A673 (cell line): Measurements from ENCODE around the gene VTI1A. TPM values are rescaled to one million over a fixed set of nuclear protein-coding genes. Genes with fewer than 3 reads are reported as not detected.

ENCODE experiments used
- BruUV-seq: library from RNA; stranded (reverse); fragments of 400-500 nt; replicated peaks from 2 replicates; lab custom pipeline; 2021; lab: Mats Ljungman, UMichigan
- CTCF ChIA-PET: fragments of 300-600 bp; sonication (Branson Sonifier 250); formaldehyde crosslinking; loops from one replicate; lab custom pipeline; 2022; ENCODE audit warnings: antibody characterized with exemption; lab: Charles Lee
- POLR2A ChIA-PET: fragments of 300-600 bp; sonication (Branson Sonifier 250); formaldehyde crosslinking; loops from one replicate; lab custom pipeline; 2022; ENCODE audit warnings: antibody characterized with exemption; ENCODE audit not compliant: low non-redundant PET; lab: Charles Lee
- DNase-seq: peaks from one replicate; pipeline ENCODE4 v3.0.0-alpha.2; 2015; ENCODE audit warnings: low spot score
- H3K27ac ChIP-seq: fragments of 200-600 bp; sonication (generic); 2 replicates; pipeline ENCODE4 v1.5.1; 2016; ENCODE audit warnings: mixed run types, low read depth, mild to moderate bottlenecking, mixed read lengths, antibody characterized with exemption, low read length; ENCODE audit not compliant: poor library complexity, severe bottlenecking
- H3K27me3 ChIP-seq: fragments of 200-600 bp; sonication (generic); replicated peaks from 2 replicates; pipeline ENCODE4 v1.6.1; 2017; ENCODE audit warnings: mixed run types, low read depth, mild to moderate bottlenecking, mixed read lengths, antibody characterized with exemption, low read length; ENCODE audit not compliant: insufficient read depth, poor library complexity
- H3K36me3 ChIP-seq: fragments of 200-600 bp; sonication (generic); 2 replicates; pipeline ENCODE4 v1.6.1; 2016; ENCODE audit warnings: mixed run types, mild to moderate bottlenecking, mixed read lengths, antibody characterized with exemption, low read length; ENCODE audit not compliant: insufficient read depth, poor library complexity, severe bottlenecking
- H3K4me1 ChIP-seq: fragments of 200-600 bp; sonication (generic); 2 replicates; pipeline ENCODE4 v1.6.1; 2017; ENCODE audit warnings: mixed run types, mild to moderate bottlenecking, mixed read lengths, antibody characterized with exemption, low read length; ENCODE audit not compliant: insufficient read depth, poor library complexity, severe bottlenecking
- H3K4me3 ChIP-seq: fragments of 200-600 bp; sonication (generic); 2 replicates; pipeline ENCODE4 v1.5.1; 2016; ENCODE audit warnings: low read depth, mixed run types, mild to moderate bottlenecking, mixed read lengths, low read length; ENCODE audit not compliant: poor library complexity, severe bottlenecking
- H3K9me3 ChIP-seq: fragments of 200-600 bp; sonication (generic); 2 replicates; pipeline ENCODE4 v1.6.1; 2016; ENCODE audit warnings: mixed run types, low read depth, mild to moderate bottlenecking, mixed read lengths, antibody characterized with exemption, low read length; ENCODE audit not compliant: poor library complexity, severe bottlenecking
- EZH2 ChIP-seq: fragments of 200-600 bp; sonication (generic); IDR thresholded peaks from 2 replicates; pipeline ENCODE4 v1.6.1; 2017; ENCODE audit warnings: borderline replicate concordance, low read depth, mild to moderate bottlenecking, mixed read lengths, antibody characterized with exemption, low read length; ENCODE audit not compliant: poor library complexity, severe bottlenecking
- intact Hi-C: fragments of 100-400 bp; cut with micrococcal nuclease; formaldehyde crosslinking; loops from one replicate; pipeline ENCODE4 v1.10.0; 2022; ENCODE audit not compliant: unreplicated experiment
- total RNA-seq: library from RNA; stranded (reverse); gene quantifications from 2 replicates; pipeline ENCODE4 v1.2.3, GENCODE V29; 2021
- TF ChIP-seq, protein P1 (sequence below): fragments of 300-800, 200-600 bp; sonication (generic); conservative IDR thresholded peaks from 2 replicates; pipeline ENCODE4 v1.5.1; 2017; ENCODE audit warnings: low read depth, mild to moderate bottlenecking, antibody characterized with exemption, low read length, moderate library complexity, mixed read lengths

VTI1A gene
- total RNA-seq, 1 experiment from 2014 or later: 38.7 TPM

DNA sequence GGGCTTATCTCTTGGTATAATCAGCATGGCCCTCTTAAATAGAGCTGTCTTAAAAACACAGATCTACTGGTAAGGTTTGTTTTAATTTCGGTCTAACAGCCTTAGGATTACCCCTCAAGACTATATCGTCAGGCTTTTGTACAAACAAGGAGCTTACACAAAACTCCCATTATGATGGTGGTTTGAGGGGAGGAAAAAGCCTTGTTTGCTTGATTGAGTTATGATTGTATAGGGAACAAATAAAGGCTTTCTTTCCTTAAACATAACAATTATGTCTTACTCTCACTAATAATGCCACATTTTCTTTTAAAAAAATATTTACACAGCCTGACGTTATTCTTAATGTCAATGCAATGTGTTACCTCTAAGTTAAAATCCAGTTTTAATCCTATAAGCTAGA is 314.2 kb downstream of the VTI1A start:
- no peak for TF ChIP-seq EZH2
- TF ChIP-seq, protein P1, sequence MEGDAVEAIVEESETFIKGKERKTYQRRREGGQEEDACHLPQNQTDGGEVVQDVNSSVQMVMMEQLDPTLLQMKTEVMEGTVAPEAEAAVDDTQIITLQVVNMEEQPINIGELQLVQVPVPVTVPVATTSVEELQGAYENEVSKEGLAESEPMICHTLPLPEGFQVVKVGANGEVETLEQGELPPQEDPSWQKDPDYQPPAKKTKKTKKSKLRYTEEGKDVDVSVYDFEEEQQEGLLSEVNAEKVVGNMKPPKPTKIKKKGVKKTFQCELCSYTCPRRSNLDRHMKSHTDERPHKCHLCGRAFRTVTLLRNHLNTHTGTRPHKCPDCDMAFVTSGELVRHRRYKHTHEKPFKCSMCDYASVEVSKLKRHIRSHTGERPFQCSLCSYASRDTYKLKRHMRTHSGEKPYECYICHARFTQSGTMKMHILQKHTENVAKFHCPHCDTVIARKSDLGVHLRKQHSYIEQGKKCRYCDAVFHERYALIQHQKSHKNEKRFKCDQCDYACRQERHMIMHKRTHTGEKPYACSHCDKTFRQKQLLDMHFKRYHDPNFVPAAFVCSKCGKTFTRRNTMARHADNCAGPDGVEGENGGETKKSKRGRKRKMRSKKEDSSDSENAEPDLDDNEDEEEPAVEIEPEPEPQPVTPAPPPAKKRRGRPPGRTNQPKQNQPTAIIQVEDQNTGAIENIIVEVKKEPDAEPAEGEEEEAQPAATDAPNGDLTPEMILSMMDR: no peak
- CTCF ChIA-PET: no interaction called here
- no peaks in the 10 kb centered on the region for H3K4me1 ChIP-seq
- no TSS peak for BruUV-seq
- H3K27me3 ChIP-seq: no peaks in the 10 kb centered on the region
- no peak overlapping the region for H3K27ac ChIP-seq
- POLR2A ChIA-PET: no interaction called here
- H3K9me3 ChIP-seq: no peaks in the 10 kb centered on the region
- no peak for DNase-seq
- H3K4me3 ChIP-seq: no peak overlapping the region
- intact Hi-C loops: no loop called here
- H3K36me3 ChIP-seq: no peaks in the 10 kb centered on the region

DNA sequence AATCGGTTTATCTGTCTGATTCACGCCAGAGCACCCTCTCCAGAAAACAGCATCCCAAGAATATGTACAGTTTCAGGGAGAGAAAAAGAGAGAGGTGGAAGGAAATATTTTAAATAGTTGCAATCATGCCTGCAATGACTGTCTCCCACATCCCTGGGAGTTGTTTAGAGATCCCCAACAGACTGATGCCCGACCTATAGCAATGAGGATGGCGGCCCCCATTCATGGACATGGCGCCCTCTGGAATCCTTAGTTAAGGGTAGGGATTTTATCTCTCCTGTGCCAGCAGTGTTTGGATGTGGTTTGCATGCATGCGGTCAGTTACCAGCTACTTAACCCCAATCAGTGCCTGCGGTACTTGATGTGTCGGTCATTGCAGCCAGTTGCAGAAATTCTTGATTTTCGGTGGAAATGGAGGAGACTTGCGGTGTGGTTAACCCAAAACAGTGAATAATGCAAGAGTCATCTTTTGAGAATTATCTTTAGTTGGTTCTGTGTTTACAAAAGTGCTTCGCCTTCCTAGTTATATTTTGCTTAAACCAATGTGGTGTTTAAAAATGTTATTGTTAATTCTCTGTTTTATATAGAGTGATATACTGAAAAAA is 317.0 kb downstream of the VTI1A start:
- Histone ChIP-seq H3K9me3 (no peaks in the 10 kb centered on the region), H3K4me3 (no peak overlapping the region), H3K36me3 (no peaks in the 10 kb centered on the region), H3K27me3 (no peaks in the 10 kb centered on the region), H3K4me1 (no peaks in the 10 kb centered on the region), H3K27ac (no peak overlapping the region)
- intact Hi-C loops: no loop called here
- ChIA-PET CTCF (no interaction called here), POLR2A (no interaction called here)
- TF ChIP-seq, protein P1: no peak
- TF ChIP-seq EZH2: no peak
- DNase-seq: no peak
- BruUV-seq: no TSS peak

DNA sequence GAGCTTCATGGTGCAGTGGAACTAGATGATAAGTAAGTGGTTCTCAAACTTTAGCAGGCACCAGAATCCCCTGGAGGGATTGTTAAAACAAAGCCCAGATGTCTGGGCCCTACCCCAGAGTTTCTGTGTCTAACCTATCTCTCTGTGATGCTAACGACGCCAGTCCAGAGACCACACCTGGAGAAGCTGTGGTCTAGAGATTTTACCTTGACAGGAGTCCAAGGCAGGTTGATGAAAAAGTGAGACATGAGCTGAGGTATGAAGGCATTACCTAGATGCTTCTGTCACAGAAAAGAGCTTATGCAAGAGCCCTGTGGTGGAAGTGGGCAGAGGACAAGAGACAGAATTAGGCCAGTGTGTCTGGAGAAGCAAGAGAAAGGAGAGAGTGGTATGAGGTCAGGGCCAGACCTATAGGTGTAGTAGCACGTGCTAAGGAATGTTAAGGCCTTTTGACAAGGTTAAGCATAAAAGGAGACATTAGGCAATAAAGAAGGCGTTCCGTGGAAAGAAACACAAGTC is 318.8 kb downstream of the VTI1A start:
- intact Hi-C loops: no loop called here
- Histone ChIP-seq H3K4me3 (no peak overlapping the region), H3K9me3 (no peaks in the 10 kb centered on the region), H3K27ac (no peak overlapping the region), H3K36me3 (no peaks in the 10 kb centered on the region), H3K27me3 (no peaks in the 10 kb centered on the region), H3K4me1 (no peaks in the 10 kb centered on the region)
- BruUV-seq: no TSS peak
- TF ChIP-seq EZH2: no peak
- TF ChIP-seq, protein P1: no peak
- DNase-seq: no peak
- ChIA-PET CTCF (no interaction called here), POLR2A (no interaction called here)
